Measurements from ENCODE around the gene CCDC102A. TPM values are rescaled to one million over a fixed set of nuclear protein-coding genes. Genes with fewer than 3 reads are reported as not detected.
A peak's percentile ranks its signal among the peaks of the same experiment; 100 is the strongest.

Gene CCDC102A
- total and polyA plus RNA-seq, 2 of the 13 experiments (the other 11 are each of a cell fraction or from before 2014, with no cell fraction given), result 2.1 to 2.8 TPM

- TF ChIP-seq THAP9 (CRISPR knock-in tag; IDR thresholded peaks at IDR 0.05; ENCODE audit: borderline replicate concordance) (no peak; the same call in 1 of the 2 replicates), PRDM4 (CRISPR knock-in tag; IDR thresholded peaks at IDR 0.05; ENCODE audit: borderline replicate concordance) (no peak), DZIP1 (CRISPR knock-in tag; IDR thresholded peaks at IDR 0.05) (no peak), AHR (CRISPR knock-in tag; IDR thresholded peaks at IDR 0.05) (no peak), NFRKB (IDR thresholded peaks at IDR 0.05) (no peak), SRY (CRISPR knock-in tag; IDR thresholded peaks at IDR 0.05) (peak; percentile 46; the same call in 1 of the 2 replicates), RAD51 (IDR thresholded peaks at IDR 0.05; ENCODE audit: borderline replicate concordance) (no peak), ZNF879 (CRISPR knock-in tag; IDR thresholded peaks at IDR 0.05) (no peak), DMAP1 (CRISPR knock-in tag; IDR thresholded peaks at IDR 0.05) (no peak), BCL6 (CRISPR knock-in tag; IDR thresholded peaks at IDR 0.05) (no peak), MIER2 (CRISPR knock-in tag; IDR thresholded peaks at IDR 0.05) (no peak), ZFP62 (CRISPR knock-in tag; IDR thresholded peaks at IDR 0.05) (no peak), ZNF766 (CRISPR knock-in tag; IDR thresholded peaks at IDR 0.05; ENCODE audit: borderline replicate concordance) (no peak), FOXM1 (CRISPR knock-in tag; IDR thresholded peaks at IDR 0.05) (no peak), ZBTB3 (CRISPR knock-in tag; IDR thresholded peaks at IDR 0.05; ENCODE audit: borderline replicate concordance, low read depth) (no peak), ATM (IDR thresholded peaks at IDR 0.05; ENCODE audit: borderline replicate concordance) (no peak), CTCF (CRISPR knock-in tag; IDR thresholded peaks at IDR 0.05) (no peak), TERF1 (CRISPR knock-in tag; IDR thresholded peaks at IDR 0.05) (no peak), KAT2B (IDR thresholded peaks at IDR 0.05; ENCODE audit: borderline replicate concordance, low read depth, low read length) (no peak)
Observed at GRCh38 chr16:57485916-57486857, 50.2 kb downstream of the CCDC102A start, which contains the start of gene DOK4 (continued).

Data from HepG2 (cell line).